Panc1 (cell line): ENCODE results near the gene SLC22A23.

Source experiments
- POLR2AphosphoS5 ChIP-seq: IDR thresholded peaks from 2 replicates; pipeline ENCODE4 v1.6.1; 2012; ENCODE audit warnings: mild to moderate bottlenecking, low read depth, low read length, moderate library complexity
- SIN3A ChIP-seq: IDR thresholded peaks from 2 replicates; pipeline ENCODE4 v1.6.1; 2012; ENCODE audit warnings: low read depth, mild to moderate bottlenecking, low read length, moderate library complexity, borderline replicate concordance; ENCODE audit not compliant: insufficient read depth
- TCF7L2 ChIP-seq: IDR thresholded peaks from 2 replicates; pipeline ENCODE4 v1.6.1; 2011; ENCODE audit warnings: mild to moderate bottlenecking, low read depth, low read length, inconsistent platforms
- TF ChIP-seq, protein P1 (sequence below): fragments of 450-650 bp; IDR thresholded peaks from 2 replicates; pipeline ENCODE4 v1.5.1; 2017; ENCODE audit warnings: mild to moderate bottlenecking
- TF ChIP-seq, protein P2 (sequence below), 2 experiments: IDR thresholded peaks; 2 replicates each; pipeline ENCODE4 v1.6.1; 2011 to 2012; ENCODE audit warnings: low read depth in 2 of 2, control low read depth in 1 of 2, low read length in 1 of 2, mild to moderate bottlenecking in 1 of 2, moderate library complexity in 1 of 2; ENCODE audit not compliant: insufficient read depth in 1 of 2

DNA sequence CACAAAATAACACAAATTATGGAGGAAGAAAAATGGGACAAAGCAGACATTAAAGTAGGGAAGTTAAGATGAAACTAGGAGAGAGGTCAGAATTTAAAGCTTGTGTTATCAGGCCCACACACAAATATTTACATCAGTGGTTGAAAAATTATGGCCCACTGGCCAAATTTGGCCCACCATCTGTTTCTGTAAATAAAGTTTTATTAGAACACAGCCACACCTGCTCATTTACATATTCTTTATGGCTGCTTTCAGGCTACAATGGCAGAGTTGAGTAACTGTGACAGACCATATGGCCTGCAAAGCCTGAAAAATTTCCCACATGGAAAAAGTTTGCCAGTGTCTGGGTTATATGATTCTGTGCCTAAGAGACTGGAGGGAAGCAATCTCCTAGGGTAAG is 49.0 kb downstream of the SLC22A23 start:
- TF ChIP-seq, protein P1, sequence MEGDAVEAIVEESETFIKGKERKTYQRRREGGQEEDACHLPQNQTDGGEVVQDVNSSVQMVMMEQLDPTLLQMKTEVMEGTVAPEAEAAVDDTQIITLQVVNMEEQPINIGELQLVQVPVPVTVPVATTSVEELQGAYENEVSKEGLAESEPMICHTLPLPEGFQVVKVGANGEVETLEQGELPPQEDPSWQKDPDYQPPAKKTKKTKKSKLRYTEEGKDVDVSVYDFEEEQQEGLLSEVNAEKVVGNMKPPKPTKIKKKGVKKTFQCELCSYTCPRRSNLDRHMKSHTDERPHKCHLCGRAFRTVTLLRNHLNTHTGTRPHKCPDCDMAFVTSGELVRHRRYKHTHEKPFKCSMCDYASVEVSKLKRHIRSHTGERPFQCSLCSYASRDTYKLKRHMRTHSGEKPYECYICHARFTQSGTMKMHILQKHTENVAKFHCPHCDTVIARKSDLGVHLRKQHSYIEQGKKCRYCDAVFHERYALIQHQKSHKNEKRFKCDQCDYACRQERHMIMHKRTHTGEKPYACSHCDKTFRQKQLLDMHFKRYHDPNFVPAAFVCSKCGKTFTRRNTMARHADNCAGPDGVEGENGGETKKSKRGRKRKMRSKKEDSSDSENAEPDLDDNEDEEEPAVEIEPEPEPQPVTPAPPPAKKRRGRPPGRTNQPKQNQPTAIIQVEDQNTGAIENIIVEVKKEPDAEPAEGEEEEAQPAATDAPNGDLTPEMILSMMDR = no peak
- TF ChIP-seq POLR2AphosphoS5 = no peak
- TF ChIP-seq, protein P2, sequence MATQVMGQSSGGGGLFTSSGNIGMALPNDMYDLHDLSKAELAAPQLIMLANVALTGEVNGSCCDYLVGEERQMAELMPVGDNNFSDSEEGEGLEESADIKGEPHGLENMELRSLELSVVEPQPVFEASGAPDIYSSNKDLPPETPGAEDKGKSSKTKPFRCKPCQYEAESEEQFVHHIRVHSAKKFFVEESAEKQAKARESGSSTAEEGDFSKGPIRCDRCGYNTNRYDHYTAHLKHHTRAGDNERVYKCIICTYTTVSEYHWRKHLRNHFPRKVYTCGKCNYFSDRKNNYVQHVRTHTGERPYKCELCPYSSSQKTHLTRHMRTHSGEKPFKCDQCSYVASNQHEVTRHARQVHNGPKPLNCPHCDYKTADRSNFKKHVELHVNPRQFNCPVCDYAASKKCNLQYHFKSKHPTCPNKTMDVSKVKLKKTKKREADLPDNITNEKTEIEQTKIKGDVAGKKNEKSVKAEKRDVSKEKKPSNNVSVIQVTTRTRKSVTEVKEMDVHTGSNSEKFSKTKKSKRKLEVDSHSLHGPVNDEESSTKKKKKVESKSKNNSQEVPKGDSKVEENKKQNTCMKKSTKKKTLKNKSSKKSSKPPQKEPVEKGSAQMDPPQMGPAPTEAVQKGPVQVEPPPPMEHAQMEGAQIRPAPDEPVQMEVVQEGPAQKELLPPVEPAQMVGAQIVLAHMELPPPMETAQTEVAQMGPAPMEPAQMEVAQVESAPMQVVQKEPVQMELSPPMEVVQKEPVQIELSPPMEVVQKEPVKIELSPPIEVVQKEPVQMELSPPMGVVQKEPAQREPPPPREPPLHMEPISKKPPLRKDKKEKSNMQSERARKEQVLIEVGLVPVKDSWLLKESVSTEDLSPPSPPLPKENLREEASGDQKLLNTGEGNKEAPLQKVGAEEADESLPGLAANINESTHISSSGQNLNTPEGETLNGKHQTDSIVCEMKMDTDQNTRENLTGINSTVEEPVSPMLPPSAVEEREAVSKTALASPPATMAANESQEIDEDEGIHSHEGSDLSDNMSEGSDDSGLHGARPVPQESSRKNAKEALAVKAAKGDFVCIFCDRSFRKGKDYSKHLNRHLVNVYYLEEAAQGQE (IDR thresholded peaks at IDR 0.05; ENCODE audit: insufficient read depth in 1 of 2, low read depth in 2 of 2, low read length in 1 of 2) = no peak
- no peak for TF ChIP-seq SIN3A
- TF ChIP-seq TCF7L2 = no peak
